ENCODE data around the gene ADGRG6. TPM values are rescaled to one million over a fixed set of nuclear protein-coding genes. Genes with fewer than 3 reads are reported as not detected.

The ADGRG6 gene
- total and polyA plus RNA-seq, 2 of the 8 experiments (the other 6 are each of a cell fraction or from before 2014, with no cell fraction given), result 1.1 to 6.2 TPM

- no peak for TF ChIP-seq BCL11A (IDR thresholded peaks at IDR 0.05; ENCODE audit: low read depth in 2 of 2, low read length in 2 of 2)
- no peak for TF ChIP-seq NRF1 (IDR thresholded peaks at IDR 0.05; ENCODE audit: low read depth, low read length)
- TF ChIP-seq EZH2 (IDR thresholded peaks at IDR 0.05; ENCODE audit: low read depth, low read length, severe bottlenecking), result no peak
- TF ChIP-seq TAF7 (optimal IDR thresholded peaks at IDR 0.05; ENCODE audit: borderline replicate concordance, low read depth, low read length), result no peak
Observed at GRCh38 chr6:142443102-142443501, 141.3 kb downstream of the ADGRG6 start (continued).

All from H1 (cell line).